Vagina (tissue), 2 donors: ENCODE results near the gene AGK.

Experiments
- POLR2A ChIP-seq, 2 donors: fragments of 450-650 bp; IDR thresholded peaks; one replicate each; pipeline ENCODE4 v1.6.1; 2017; ENCODE audit warnings: antibody characterized with exemption in 2 of 2, mild to moderate bottlenecking in 2 of 2, moderate library complexity in 2 of 2
- POLR2AphosphoS5 ChIP-seq, 2 donors: sonication (generic); formaldehyde crosslinking; IDR thresholded peaks; one replicate each; pipeline ENCODE4 v1.9.0; 2017; ENCODE audit warnings: antibody characterized with exemption in 2 of 2, mild to moderate bottlenecking in 2 of 2, low read depth in 1 of 2; ENCODE audit not compliant: insufficient read depth in 1 of 2
- TF ChIP-seq, protein P1 (sequence below), 3 experiments: fragments of 450-650 bp in 2 of 3; fragments of 200-600 bp in 1 of 3; sonication (generic) in 1 of 3; IDR thresholded peaks; one replicate each; pipeline ENCODE4 v1.5.1; 2017 to 2019; ENCODE audit warnings: antibody characterized with exemption in 3 of 3, mild to moderate bottlenecking in 2 of 3, moderate library complexity in 2 of 3

DNA sequence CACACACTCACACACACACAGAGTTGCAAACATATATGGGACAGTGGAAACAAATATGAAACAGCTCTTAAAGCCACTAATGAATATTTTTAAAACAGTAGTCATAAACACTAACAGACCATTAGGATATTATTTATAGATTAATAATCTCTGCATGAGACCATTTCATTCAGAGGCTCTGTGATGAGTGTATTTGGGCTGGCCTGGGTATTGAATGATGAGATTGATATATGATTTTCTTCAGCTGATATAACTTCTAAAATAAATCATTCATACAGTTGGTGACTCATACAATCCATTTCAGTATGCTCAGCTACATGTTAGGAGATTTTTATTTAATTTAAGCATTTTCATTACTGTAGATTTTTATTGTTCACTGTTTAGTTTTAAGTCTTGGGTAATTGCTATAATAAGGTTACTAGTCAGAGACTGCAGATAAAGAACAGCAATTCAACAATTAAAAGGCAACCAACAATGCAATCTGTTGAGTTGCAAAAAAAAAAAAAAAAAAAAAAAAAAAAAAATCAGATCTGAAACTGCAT, 25.2 kb upstream of the AGK start:
- TF ChIP-seq, protein P1, sequence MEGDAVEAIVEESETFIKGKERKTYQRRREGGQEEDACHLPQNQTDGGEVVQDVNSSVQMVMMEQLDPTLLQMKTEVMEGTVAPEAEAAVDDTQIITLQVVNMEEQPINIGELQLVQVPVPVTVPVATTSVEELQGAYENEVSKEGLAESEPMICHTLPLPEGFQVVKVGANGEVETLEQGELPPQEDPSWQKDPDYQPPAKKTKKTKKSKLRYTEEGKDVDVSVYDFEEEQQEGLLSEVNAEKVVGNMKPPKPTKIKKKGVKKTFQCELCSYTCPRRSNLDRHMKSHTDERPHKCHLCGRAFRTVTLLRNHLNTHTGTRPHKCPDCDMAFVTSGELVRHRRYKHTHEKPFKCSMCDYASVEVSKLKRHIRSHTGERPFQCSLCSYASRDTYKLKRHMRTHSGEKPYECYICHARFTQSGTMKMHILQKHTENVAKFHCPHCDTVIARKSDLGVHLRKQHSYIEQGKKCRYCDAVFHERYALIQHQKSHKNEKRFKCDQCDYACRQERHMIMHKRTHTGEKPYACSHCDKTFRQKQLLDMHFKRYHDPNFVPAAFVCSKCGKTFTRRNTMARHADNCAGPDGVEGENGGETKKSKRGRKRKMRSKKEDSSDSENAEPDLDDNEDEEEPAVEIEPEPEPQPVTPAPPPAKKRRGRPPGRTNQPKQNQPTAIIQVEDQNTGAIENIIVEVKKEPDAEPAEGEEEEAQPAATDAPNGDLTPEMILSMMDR (IDR thresholded peaks at IDR 0.05): no peak
- TF ChIP-seq POLR2AphosphoS5 (IDR thresholded peaks at IDR 0.05; ENCODE audit: insufficient read depth in 1 of 2, low read depth in 1 of 2) (no peak), POLR2A (IDR thresholded peaks at IDR 0.05) (no peak)
